Tibial artery (tissue), 4 donors: ENCODE results near the gene SARDH.
"Not testable (repeated sequence)": the region's sequence is repeated elsewhere in the genome, so short reads cannot be mapped to it uniquely, and the experiment has no call there.

Source experiments
- DNase-seq, 2 donors: peaks; one replicate each; pipeline ENCODE4 v3.0.0-alpha.2; 2019
- H3K27ac ChIP-seq, 2 donors: fragments of 200-600 bp; sonication (generic) in 1 of 2; 1 replicate in 1 of 2; 2 replicates in 1 of 2; pipeline ENCODE4 v1.5.1; 2018 to 2019; ENCODE audit warnings: mild to moderate bottlenecking in 1 of 2
- H3K27me3 ChIP-seq, 2 donors: fragments of 200-600 bp; sonication (generic) in 1 of 2; one replicate each; pipeline versions ENCODE4 v1.5.1 to v1.6.0; 2016 to 2019
- H3K36me3 ChIP-seq, 3 donors: fragments of 200-600 bp; sonication (generic) in 2 of 3; one replicate each; pipeline ENCODE4 v1.5.1; 2016 to 2019; ENCODE audit warnings: mild to moderate bottlenecking in 2 of 3
- H3K4me1 ChIP-seq, 4 donors: fragments of 200-600 bp; sonication (generic) in 2 of 4; 1 replicate in 3 of 4; 2 replicates in 1 of 4; pipeline ENCODE4 v1.5.1; 2016 to 2019
- H3K4me3 ChIP-seq, 2 donors: fragments of 200-600 bp; sonication (generic) in 1 of 2; 1 replicate in 1 of 2; 2 replicates in 1 of 2; pipeline ENCODE4 v1.5.1; 2018 to 2019; ENCODE audit warnings: mild to moderate bottlenecking in 2 of 2
- H3K9me3 ChIP-seq, 3 donors: fragments of 200-600 bp; sonication (generic) in 1 of 3; one replicate each; pipeline ENCODE4 v1.5.1; 2016 to 2019
- intact Hi-C: fragments of 100-400 bp; cut with DNase I; formaldehyde crosslinking; loops from one replicate; pipeline ENCODE4 v1.15.0; 2023; ENCODE audit warnings: low total_unique reads
- TF ChIP-seq, protein P1 (sequence below), 2 experiments: fragments of 200-600 bp in 1 of 2; fragments of 450-650 bp in 1 of 2; IDR thresholded peaks; one replicate each; pipeline ENCODE4 v1.5.1; 2017 to 2019; ENCODE audit warnings: antibody characterized with exemption in 2 of 2, mild to moderate bottlenecking in 1 of 2, moderate library complexity in 1 of 2

Gene SARDH

DNA sequence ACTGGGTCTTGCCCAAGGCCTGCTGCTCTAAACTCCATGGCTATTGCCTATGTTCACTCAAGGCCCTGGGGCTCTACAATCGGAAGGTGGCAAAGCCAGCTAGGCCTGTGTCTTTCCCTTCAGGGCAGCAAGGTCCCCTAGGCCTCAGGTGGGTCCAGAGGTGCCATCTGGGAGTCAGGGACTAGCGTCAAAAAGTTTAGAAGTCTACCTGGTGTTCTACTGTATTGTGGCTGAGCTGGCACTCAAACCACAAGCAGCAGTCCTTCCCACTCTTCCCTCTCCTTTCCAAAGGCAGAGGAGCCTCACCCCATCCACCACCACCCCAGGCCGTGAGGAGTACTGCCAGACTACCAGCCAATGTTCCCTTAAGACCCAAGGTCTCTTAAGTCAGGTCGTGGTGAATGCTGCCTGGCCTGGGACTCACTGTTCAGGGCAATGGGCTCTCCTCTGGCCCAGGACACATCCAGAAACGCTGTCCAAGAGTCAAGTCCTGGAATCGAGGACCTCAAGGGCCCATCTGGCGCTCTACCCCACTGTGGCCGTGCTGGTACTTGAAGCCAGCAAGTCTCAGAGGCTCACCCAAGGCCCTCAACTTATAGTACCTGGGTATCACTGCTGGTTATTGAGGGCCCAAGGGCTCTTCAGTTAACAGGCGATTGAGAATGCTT is 13.0 kb upstream of the SARDH start:
- Histone ChIP-seq H3K36me3 (no peaks in the 10 kb centered on the region), H3K4me3 (no peak overlapping the region), H3K9me3 (no peaks in the 10 kb centered on the region), H3K4me1 (no peaks in the 10 kb centered on the region), H3K27me3 (peaks cover 0 to 52% of the 10 kb centered on the region in 2 donors), H3K27ac (no peak overlapping the region)
- DNase-seq: peak in 1 of 2 donors; percentile 37
- TF ChIP-seq, protein P1, sequence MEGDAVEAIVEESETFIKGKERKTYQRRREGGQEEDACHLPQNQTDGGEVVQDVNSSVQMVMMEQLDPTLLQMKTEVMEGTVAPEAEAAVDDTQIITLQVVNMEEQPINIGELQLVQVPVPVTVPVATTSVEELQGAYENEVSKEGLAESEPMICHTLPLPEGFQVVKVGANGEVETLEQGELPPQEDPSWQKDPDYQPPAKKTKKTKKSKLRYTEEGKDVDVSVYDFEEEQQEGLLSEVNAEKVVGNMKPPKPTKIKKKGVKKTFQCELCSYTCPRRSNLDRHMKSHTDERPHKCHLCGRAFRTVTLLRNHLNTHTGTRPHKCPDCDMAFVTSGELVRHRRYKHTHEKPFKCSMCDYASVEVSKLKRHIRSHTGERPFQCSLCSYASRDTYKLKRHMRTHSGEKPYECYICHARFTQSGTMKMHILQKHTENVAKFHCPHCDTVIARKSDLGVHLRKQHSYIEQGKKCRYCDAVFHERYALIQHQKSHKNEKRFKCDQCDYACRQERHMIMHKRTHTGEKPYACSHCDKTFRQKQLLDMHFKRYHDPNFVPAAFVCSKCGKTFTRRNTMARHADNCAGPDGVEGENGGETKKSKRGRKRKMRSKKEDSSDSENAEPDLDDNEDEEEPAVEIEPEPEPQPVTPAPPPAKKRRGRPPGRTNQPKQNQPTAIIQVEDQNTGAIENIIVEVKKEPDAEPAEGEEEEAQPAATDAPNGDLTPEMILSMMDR (IDR thresholded peaks at IDR 0.05): no peak
- intact Hi-C loops: no loop called here

DNA sequence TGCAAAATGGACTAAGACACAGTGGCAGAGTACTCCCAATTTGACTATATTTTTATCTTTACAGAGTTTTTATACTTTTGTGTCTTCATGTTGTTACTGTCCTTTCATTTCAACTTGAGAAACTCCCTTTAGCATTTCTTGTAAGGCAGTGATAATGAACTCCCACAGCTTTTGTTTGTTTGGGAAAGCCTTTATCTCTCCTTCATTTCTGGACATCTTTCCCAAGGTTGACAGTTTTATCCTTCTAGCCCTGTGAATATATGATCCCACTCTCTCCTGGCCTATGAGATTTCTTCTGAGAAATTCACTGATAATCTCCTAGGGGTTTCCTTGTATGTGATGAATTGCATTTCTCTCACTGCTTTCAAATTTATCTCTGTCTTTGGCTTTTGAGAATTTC is 9.2 kb upstream of the SARDH start:
- Histone ChIP-seq H3K9me3 (no peaks in the 10 kb centered on the region), H3K27me3 (peaks cover 0 to 32% of the 10 kb centered on the region in 2 donors), H3K36me3 (no peaks in the 10 kb centered on the region), H3K27ac (no peak overlapping the region), H3K4me1 (peaks cover 0 to 3% (median 0%) of the 10 kb centered on the region in 4 donors), H3K4me3 (no peak overlapping the region)
- intact Hi-C loops: no loop called here
- DNase-seq: no peak
- TF ChIP-seq, protein P1 (IDR thresholded peaks at IDR 0.05): no peak

DNA sequence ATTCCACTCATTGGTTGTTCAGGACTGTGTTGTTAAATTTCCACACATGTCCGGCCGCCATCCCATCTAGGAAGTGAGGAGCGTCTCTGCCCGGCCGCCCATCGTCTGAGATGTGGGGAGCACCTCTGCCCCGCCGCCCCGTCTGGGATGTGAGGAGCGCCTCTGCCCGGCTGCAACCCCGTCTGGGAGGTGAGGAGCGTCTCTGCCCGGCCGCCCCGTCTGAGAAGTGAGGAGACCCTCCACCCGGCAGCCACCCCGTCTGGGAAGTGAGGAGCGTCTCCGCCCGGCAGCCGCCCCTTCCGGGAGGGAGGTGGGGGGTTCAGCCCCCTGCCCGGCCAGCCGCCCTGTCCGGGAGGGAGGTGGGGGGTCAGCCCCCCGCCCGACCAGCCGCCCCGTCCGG is 6.4 kb upstream of the SARDH start:
- peaks cover 0 to 20% of the 10 kb centered on the region in 2 donors for H3K27me3 ChIP-seq
- DNase-seq, H3K27ac ChIP-seq, H3K36me3 ChIP-seq, H3K4me1 ChIP-seq, H3K9me3 ChIP-seq, H3K4me3 ChIP-seq, intact Hi-C loops: not testable (repeated sequence)

DNA sequence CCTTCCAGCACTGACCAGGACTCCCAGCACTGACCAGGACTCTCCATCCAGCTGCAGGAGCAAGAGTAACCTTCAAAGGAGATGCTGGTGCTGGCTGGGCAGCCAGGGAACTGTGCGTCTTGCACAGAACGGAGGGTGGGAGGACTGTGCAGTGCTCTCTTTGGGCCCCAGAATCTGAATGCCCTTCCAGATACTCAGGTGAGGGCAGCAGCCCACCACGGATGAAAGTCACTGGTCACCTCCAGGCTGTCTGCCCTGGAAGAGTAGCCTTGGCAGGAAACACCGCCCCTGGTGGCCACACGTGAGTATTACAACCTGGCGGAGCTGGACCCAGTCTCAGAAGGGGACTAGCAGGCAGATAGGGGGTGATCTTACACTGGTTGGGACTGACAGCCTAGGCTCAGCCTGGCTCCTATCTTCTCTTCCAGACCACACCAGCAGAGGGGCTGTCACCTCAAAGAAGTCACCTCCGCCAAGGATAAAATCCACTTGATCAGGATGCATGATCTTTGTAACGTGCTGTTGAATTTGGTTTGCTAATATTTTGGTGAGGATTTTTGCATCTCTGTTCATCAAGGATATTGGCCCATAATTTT is 4.8 kb upstream of the SARDH start:
- H3K9me3 ChIP-seq: no peaks in the 10 kb centered on the region
- no peaks in the 10 kb centered on the region for H3K36me3 ChIP-seq
- H3K27me3 ChIP-seq: peaks cover 0 to 29% of the 10 kb centered on the region in 2 donors
- H3K27ac ChIP-seq: no peak overlapping the region
- H3K4me1 ChIP-seq: peaks cover 0 to 12% (median 0%) of the 10 kb centered on the region in 4 donors
- peak; percentile 64 to 82 for DNase-seq
- intact Hi-C loops: no loop called here
- TF ChIP-seq, protein P1 (IDR thresholded peaks at IDR 0.05): peak; percentile 91 to 96
- no peak overlapping the region for H3K4me3 ChIP-seq

DNA sequence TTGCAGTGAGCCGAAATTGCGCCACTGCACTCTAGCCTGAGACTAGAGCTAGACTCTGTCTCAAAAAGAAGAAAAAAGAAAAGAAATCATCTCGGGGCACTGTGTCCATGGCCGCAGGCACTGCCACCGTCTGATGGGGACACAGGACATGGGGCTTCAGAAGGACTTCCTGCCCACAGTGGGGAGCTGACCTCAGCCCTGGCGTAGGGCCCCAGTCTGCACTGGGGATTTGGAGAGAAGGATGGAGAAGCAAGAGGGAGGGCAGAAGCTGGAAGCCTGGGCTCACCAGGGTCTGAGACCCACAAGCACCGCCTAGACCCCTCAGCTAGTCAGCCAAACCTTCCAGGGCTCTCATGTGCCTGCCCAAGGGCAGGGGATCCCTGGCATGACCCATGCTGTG is 4.1 kb upstream of the SARDH start:
- peak in 1 of 2 donors; percentile 60 for DNase-seq
- Histone ChIP-seq H3K36me3 (no peaks in the 10 kb centered on the region), H3K27me3 (peaks cover 0 to 33% of the 10 kb centered on the region in 2 donors), H3K9me3 (no peaks in the 10 kb centered on the region), H3K4me3 (no peak overlapping the region), H3K27ac (no peak overlapping the region), H3K4me1 (peaks cover 0 to 18% (median 0%) of the 10 kb centered on the region in 4 donors)
- TF ChIP-seq, protein P1 (IDR thresholded peaks at IDR 0.05): no peak
- intact Hi-C loops: no loop called here

DNA sequence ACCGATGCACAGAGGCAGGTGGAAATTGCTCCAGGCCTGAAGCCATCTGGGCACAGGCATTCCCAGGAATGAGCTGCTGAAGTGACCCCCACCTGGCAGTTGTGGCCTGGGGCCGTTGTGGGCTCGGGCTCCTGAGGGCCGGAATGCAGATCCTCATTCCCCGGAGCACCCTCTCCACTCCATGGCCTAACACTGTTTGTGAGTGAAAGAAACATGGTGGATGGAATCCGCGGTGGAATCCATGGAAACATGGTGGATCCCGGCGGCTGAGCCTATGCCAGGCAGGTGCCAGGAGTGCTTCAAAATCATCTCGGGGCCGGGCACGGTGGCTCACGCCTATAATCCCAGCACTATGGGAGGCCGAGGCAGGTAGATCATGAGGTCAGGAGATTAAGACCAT is 3.6 kb upstream of the SARDH start:
- Histone ChIP-seq H3K36me3 (no peaks in the 10 kb centered on the region), H3K27me3 (peaks cover 0 to 34% of the 10 kb centered on the region in 2 donors), H3K4me1 (peaks cover 0 to 18% (median 0%) of the 10 kb centered on the region in 4 donors), H3K27ac (no peak overlapping the region), H3K4me3 (no peak overlapping the region), H3K9me3 (no peaks in the 10 kb centered on the region)
- peak in 1 of 2 donors; percentile 56 for DNase-seq
- TF ChIP-seq, protein P1 (IDR thresholded peaks at IDR 0.05): no peak
- intact Hi-C loops: no loop called here
